H1 (cell line): ENCODE data around the gene NRN1L. TPM values are rescaled to one million over a fixed set of nuclear protein-coding genes. Genes with fewer than 3 reads are reported as not detected.

Experiments
- CTCF ChIA-PET: fragments of 300-600 bp; sonication (Branson Sonifier 250); formaldehyde crosslinking; loops from one replicate; lab custom pipeline; 2021; ENCODE audit not compliant: partially characterized antibody; lab: Charles Lee
- POLR2A ChIA-PET: fragments of 300-600 bp; sonication (Branson Sonifier 250); formaldehyde crosslinking; loops from one replicate; lab custom pipeline; 2021; ENCODE audit warnings: inconsistent platforms; ENCODE audit not compliant: partially characterized antibody; lab: Charles Lee
- DNase-seq, 2 experiments: peaks; one replicate each; pipeline versions ENCODE4 v3.0.0 to v3.0.0-alpha.2; 2010 to 2022; ENCODE audit warnings: low spot score in 2 of 2, low read depth in 1 of 2, mixed read lengths in 1 of 2
- FAIRE-seq: peaks from 2 replicates; lab custom pipeline; 2011; peaks lifted over from hg19 to GRCh38; lab: Jason Lieb, UNC
- H2AFZ ChIP-seq: 2 replicates; pipeline ENCODE4 v1.8.1; 2012; ENCODE audit warnings: low read length, inconsistent platforms
- H2AK5ac ChIP-seq: 2 replicates; pipeline ENCODE4 v1.6.1; 2013; ENCODE audit warnings: low read depth, low read length
- H2BK120ac ChIP-seq: replicated peaks from 2 replicates; pipeline ENCODE3; 2013; ENCODE audit warnings: low read depth, low read length, inconsistent platforms
- H2BK12ac ChIP-seq: 2 replicates; pipeline ENCODE4 v1.6.1; 2013; ENCODE audit warnings: low read depth, low read length
- H2BK15ac ChIP-seq: 2 replicates; pipeline ENCODE4 v1.6.1; 2013; ENCODE audit warnings: low read length
- H2BK20ac ChIP-seq: 2 replicates; pipeline ENCODE4 v1.6.1; 2013; ENCODE audit warnings: low read length
- H2BK5ac ChIP-seq: 2 replicates; pipeline ENCODE4 v1.6.1; 2013; ENCODE audit warnings: low read depth, low read length
- H3K14ac ChIP-seq: 2 replicates; pipeline ENCODE4 v1.6.1; 2013; ENCODE audit warnings: inconsistent platforms; ENCODE audit not compliant: insufficient read length
- H3K18ac ChIP-seq: 2 replicates; pipeline ENCODE4 v1.6.1; 2013; ENCODE audit warnings: low read length; ENCODE audit errors: extremely low read depth
- H3K23ac ChIP-seq: 2 replicates; pipeline ENCODE4 v1.6.1; 2013; ENCODE audit warnings: inconsistent platforms; ENCODE audit not compliant: insufficient read length
- H3K23me2 ChIP-seq: 2 replicates; pipeline ENCODE4 v1.6.1; 2013; ENCODE audit warnings: low read depth, low read length
- H3K27ac ChIP-seq: 2 replicates; pipeline ENCODE4 v1.6.1; 2011; ENCODE audit warnings: low read depth, low read length, inconsistent platforms
- H3K27me3 ChIP-seq, 4 experiments: replicated peaks in 1 of 4; 1 replicate in 1 of 4; 2 replicates in 3 of 4; pipeline versions ENCODE4 v1.6.1 to v1.8.1; 2011 to 2013; ENCODE audit warnings: low read length in 3 of 4, mild to moderate bottlenecking in 3 of 4, inconsistent platforms in 2 of 4, mixed read lengths in 2 of 4, moderate library complexity in 1 of 4; ENCODE audit not compliant: control insufficient read depth in 3 of 4, insufficient read depth in 3 of 4; ENCODE audit errors: extremely low read depth in 1 of 4
- H3K36me3 ChIP-seq, 4 experiments: 2 replicates each; pipeline versions ENCODE4 v1.6.1 to v1.8.1; 2011 to 2013; ENCODE audit warnings: mild to moderate bottlenecking in 4 of 4, low read length in 3 of 4, moderate library complexity in 2 of 4, control low read depth in 1 of 4, inconsistent platforms in 1 of 4; ENCODE audit not compliant: insufficient read depth in 4 of 4, control insufficient read depth in 2 of 4
- H3K4ac ChIP-seq: replicated peaks from 2 replicates; pipeline ENCODE3; 2013; ENCODE audit warnings: low read length, low read depth, mixed read lengths, inconsistent platforms; ENCODE audit not compliant: insufficient read length
- H3K4me1 ChIP-seq, 4 experiments: replicated peaks in 1 of 4; 1 replicate in 1 of 4; 2 replicates in 3 of 4; pipeline versions ENCODE4 v1.6.1 to v1.8.1; 2011 to 2013; ENCODE audit warnings: low read length in 3 of 4, inconsistent platforms in 2 of 4, mixed read lengths in 1 of 4; ENCODE audit not compliant: insufficient read depth in 4 of 4, control insufficient read depth in 3 of 4
- H3K4me2 ChIP-seq, 2 experiments: 2 replicates each; pipeline versions ENCODE4 v1.6.1 to v1.8.1; 2011 to 2013; ENCODE audit warnings: low read depth in 2 of 2, low read length in 2 of 2, control low read depth in 1 of 2, inconsistent platforms in 1 of 2, mild to moderate bottlenecking in 1 of 2; ENCODE audit not compliant: insufficient read depth in 1 of 2
- H3K4me3 ChIP-seq, 4 experiments: fragments of 200-600, 300-600 bp in 1 of 4; sonication (generic), shearing (Covaris generic), sonication (Bioruptor Twin) in 1 of 4; 2 replicates each; pipeline versions ENCODE4 v1.5.1 to v1.8.1; 2011 to 2016; ENCODE audit warnings: low read length in 4 of 4, low read depth in 3 of 4, control low read depth in 2 of 4, inconsistent platforms in 2 of 4, mild to moderate bottlenecking in 2 of 4, mixed read lengths in 1 of 4, moderate library complexity in 1 of 4; ENCODE audit not compliant: insufficient read depth in 2 of 4; ENCODE audit errors: extremely low read depth in 1 of 4
- H3K56ac ChIP-seq: replicated peaks from 2 replicates; pipeline ENCODE3; 2013; ENCODE audit warnings: low read depth, mild to moderate bottlenecking, mixed read lengths, low read length, inconsistent platforms; ENCODE audit not compliant: insufficient read length
- H3K79me1 ChIP-seq: 2 replicates; pipeline ENCODE4 v1.6.1; 2013; ENCODE audit warnings: low read depth, low read length, control low read depth
- H3K79me2 ChIP-seq, 2 experiments: 2 replicates each; pipeline versions ENCODE4 v1.6.1 to v1.8.1; 2012 to 2013; ENCODE audit warnings: low read length in 2 of 2, mild to moderate bottlenecking in 2 of 2, inconsistent platforms in 1 of 2; ENCODE audit not compliant: insufficient read depth in 2 of 2, control insufficient read depth in 1 of 2
- H3K9ac ChIP-seq, 4 experiments: replicated peaks in 1 of 4; 1 replicate in 1 of 4; 2 replicates in 3 of 4; pipeline versions ENCODE4 v1.6.1 to v1.8.1; 2011 to 2013; ENCODE audit warnings: low read depth in 3 of 4, low read length in 3 of 4, control low read depth in 2 of 4, mild to moderate bottlenecking in 2 of 4, moderate library complexity in 2 of 4, inconsistent platforms in 1 of 4; ENCODE audit errors: extremely low read depth in 1 of 4
- H3K9me3 ChIP-seq, 2 experiments: 2 replicates each; pipeline versions ENCODE4 v1.6.1 to v1.8.1; 2012 to 2013; ENCODE audit warnings: mild to moderate bottlenecking in 2 of 2, moderate library complexity in 2 of 2, control low read depth in 1 of 2, inconsistent platforms in 1 of 2, low read depth in 1 of 2, low read length in 1 of 2, mixed read lengths in 1 of 2; ENCODE audit not compliant: insufficient read depth in 2 of 2
- H4K20me1 ChIP-seq, 2 experiments: replicated peaks in 1 of 2; 2 replicates each; pipeline versions ENCODE3 to v1.8.1; 2011 to 2013; ENCODE audit warnings: inconsistent platforms in 2 of 2, low read length in 2 of 2, mild to moderate bottlenecking in 1 of 2; ENCODE audit not compliant: insufficient read depth in 2 of 2, control insufficient read depth in 1 of 2
- H4K5ac ChIP-seq: 2 replicates; pipeline ENCODE4 v1.6.1; 2013; ENCODE audit warnings: low read length, low read depth, mixed read lengths, inconsistent platforms; ENCODE audit not compliant: insufficient read length
- H4K8ac ChIP-seq: 2 replicates; pipeline ENCODE4 v1.8.0; 2013; ENCODE audit warnings: mild to moderate bottlenecking, moderate library complexity, low read length, inconsistent platforms; ENCODE audit not compliant: insufficient read depth; ENCODE audit errors: extremely low read depth
- H4K91ac ChIP-seq: replicated peaks from 2 replicates; pipeline ENCODE3; 2013; ENCODE audit warnings: low read length, mixed read lengths, inconsistent platforms; ENCODE audit not compliant: insufficient read length
- MAX ChIP-seq: IDR thresholded peaks from 2 replicates; pipeline ENCODE4 v1.6.1; 2012; ENCODE audit warnings: inconsistent platforms
- TAF7 ChIP-seq: optimal IDR thresholded peaks from 2 replicates; pipeline ENCODE3; 2011; ENCODE audit warnings: low read depth, mild to moderate bottlenecking, inconsistent platforms, low read length, moderate library complexity, borderline replicate concordance
- WGBS, 2 experiments: shearing (Covaris generic) in 1 of 2; methylation state at CpG; one replicate each; pipeline versions ENCODE4 v1.1.6 to v1.1.7; 2013 to 2015; ENCODE audit warnings: low lambda C conversion rate in 2 of 2, mixed read lengths in 2 of 2, inconsistent platforms in 1 of 2, low coverage in 1 of 2, missing lambda C conversion rate in 1 of 2; ENCODE audit not compliant: insufficient replicate concordance in 2 of 2, insufficient coverage in 1 of 2, insufficient read length in 1 of 2; ENCODE audit errors: extremely low coverage in 1 of 2, missing lambda C conversion rate in 1 of 2; 5-methylcytosine and 5-hydroxymethylcytosine counted together
- polyA plus RNA-seq, 7 experiments: library from polyadenylated mRNA; depleted of rRNA in 3 of 7; stranded (reverse) in 5 of 7; unstranded in 2 of 7; fragments of >200 nt in 5 of 7; fragments of 200-250 nt in 2 of 7; gene quantifications; 1 replicate in 5 of 7; 2 replicates in 1 of 7; 4 replicates in 1 of 7; pipeline versions ENCODE4 v1.2.1 to v1.2.3, GENCODE V29; 2011 to 2013; ENCODE audit warnings: missing spikeins in 2 of 7, mixed read lengths in 2 of 7
- total RNA-seq: library from RNA; stranded (reverse); fragmentation: NEBNext Ultra II Directional; extraction: Animal tissue kit (Norgen Biotek cat#: 25700); gene quantifications from 2 replicates; pipeline ENCODE4 v1.2.1, GENCODE V29; 2021

Gene NRN1L
- total and polyA plus RNA-seq, 2 of the 8 experiments (the other 6 are each of a cell fraction or from before 2014, with no cell fraction given) = 4.1 to 35.2 TPM

GRCh38 chr16:67872131-67872630, 12.5 kb upstream of the NRN1L start:
- DNase-seq = no peak
- POLR2A ChIA-PET = interaction anchor here (0.8 to 1.7 kb wide), 9 partner anchors 10 to 364 kb away, joined by 3 to 11 read pairs (median 6); partner anchors contain the start of genes CENPT, ESRP2, GFOD2 and NRN1L
- Histone ChIP-seq H3K9ac (peak overlapping the region in 2 of 4 experiments; percentile 21 to 84; a peak in 3 of 7 replicates), H3K27me3 (no peaks in the 10 kb centered on the region), H3K27ac (no peak overlapping the region), H3K14ac (no peak overlapping the region), H3K56ac (no peak overlapping the region), H2AK5ac (no peak overlapping the region), H3K4ac (no peak overlapping the region), H3K23me2 (peaks cover 2% of the 10 kb centered on the region; the same call in 1 of the 2 replicates), H4K8ac (no peak overlapping the region), H2BK120ac (no peak overlapping the region), H4K91ac (no peak overlapping the region), H3K79me2 (peaks cover 3 to 30% of the 10 kb centered on the region in 2 experiments; a peak in 3 of 4 replicates), H3K18ac (no peak overlapping the region), H2BK12ac (peak overlapping the region; percentile 29; the same call in 1 of the 2 replicates), H3K36me3 (peaks cover 10 to 43% (median 24%) of the 10 kb centered on the region in 4 experiments), H3K4me3 (peak overlapping the region; percentile 85 to 97 (median 93); a peak in 7 of 8 replicates), H2BK5ac (peak overlapping the region; percentile 81), H4K5ac (no peak overlapping the region), H3K23ac (no peak overlapping the region), H2BK20ac (no peak overlapping the region), H3K4me2 (peak overlapping the region; percentile 89 to 95; a peak in 3 of 4 replicates), H2AFZ (peak overlapping the region; percentile 54; the same call in 1 of the 2 replicates), H3K4me1 (peaks cover 0 to 7% (median 3%) of the 10 kb centered on the region in 4 experiments; a peak in 3 of 7 replicates), H2BK15ac (no peak overlapping the region), H4K20me1 (peaks cover 10 to 14% of the 10 kb centered on the region in 2 experiments), H3K9me3 (no peaks in the 10 kb centered on the region), H3K79me1 (peaks cover 13% of the 10 kb centered on the region)
- WGBS, 2 experiments = 78% methylated on average over 2 of the region's 2 CpGs; no CpG with 5 or more reads in 1 of the 2 experiments
- CTCF ChIA-PET = interaction anchor here (0.6 to 1.5 kb wide), 8 partner anchors 10 to 169 kb away, joined by 3 to 10 read pairs (median 4); partner anchors contain the start of gene NRN1L
- no peak for FAIRE-seq
- no peak for TF ChIP-seq MAX
- TF ChIP-seq TAF7 = no peak
